T follicular helper cell (primary cell): ENCODE data around the gene TRIP13.
"Not testable (repeated sequence)": the region's sequence is repeated elsewhere in the genome, so short reads cannot be mapped to it uniquely, and the experiment has no call there.

Experiments
- DNase-seq: peaks from one replicate; pipeline ENCODE4 v3.0.0-alpha.2; 2020; ENCODE audit warnings: low read depth

TRIP13 gene

GRCh38 chr5:872301-872700 is 20.4 kb upstream of the TRIP13 start:
- DNase-seq = no peak

- DNase-seq = no peak
These were observed 19.4 kb upstream of the TRIP13 start for GRCh38 chr5:873328-873727.

- DNase-seq = no peak
These were observed 16.8 kb upstream of the TRIP13 start for GRCh38 chr5:875931-876330.

GRCh38 chr5:876398-877365 is 16.0 kb upstream of the TRIP13 start:
- no peak for DNase-seq

GRCh38 chr5:878125-878524 is 14.6 kb upstream of the TRIP13 start:
- DNase-seq = no peak

- DNase-seq = not testable (repeated sequence)
These were observed 14.0 kb upstream of the TRIP13 start for GRCh38 chr5:878677-879076.

GRCh38 chr5:880816-881550 is 11.7 kb upstream of the TRIP13 start:
- no peak for DNase-seq

GRCh38 chr5:881551-881935 is 11.1 kb upstream of the TRIP13 start:
- DNase-seq = no peak

GRCh38 chr5:882253-883183 is 10.2 kb upstream of the TRIP13 start:
- no peak for DNase-seq

GRCh38 chr5:883475-884181 is 9.1 kb upstream of the TRIP13 start:
- DNase-seq = no peak

- DNase-seq = no peak
These were observed 8.1 kb upstream of the TRIP13 start for GRCh38 chr5:884345-885126.

- DNase-seq = no peak
These were observed 7.6 kb upstream of the TRIP13 start for GRCh38 chr5:885127-885442.

GRCh38 chr5:885529-885928 is 7.2 kb upstream of the TRIP13 start:
- DNase-seq = no peak

- DNase-seq = no peak
These were observed 6.6 kb upstream of the TRIP13 start for GRCh38 chr5:886036-886435.

GRCh38 chr5:886716-887325 is 5.9 kb upstream of the TRIP13 start:
- DNase-seq = no peak

GRCh38 chr5:887947-888637 is 4.6 kb upstream of the TRIP13 start:
- DNase-seq = no peak

- DNase-seq = no peak
These were observed 4.0 kb upstream of the TRIP13 start for GRCh38 chr5:888638-889035.

- no peak for DNase-seq
These were observed 3.5 kb upstream of the TRIP13 start for GRCh38 chr5:889075-889710.
